Amygdala (tissue), 56 donors: ENCODE data around the gene ATXN1.
"Not testable (repeated sequence)": the region's sequence is repeated elsewhere in the genome, so short reads cannot be mapped to it uniquely, and the experiment has no call there.

Experiments
- DNase-seq, 56 donors: peaks; one replicate each; lab custom pipeline; 2025; lab: John Stamatoyannopoulos, UW

Gene ATXN1

DNA sequence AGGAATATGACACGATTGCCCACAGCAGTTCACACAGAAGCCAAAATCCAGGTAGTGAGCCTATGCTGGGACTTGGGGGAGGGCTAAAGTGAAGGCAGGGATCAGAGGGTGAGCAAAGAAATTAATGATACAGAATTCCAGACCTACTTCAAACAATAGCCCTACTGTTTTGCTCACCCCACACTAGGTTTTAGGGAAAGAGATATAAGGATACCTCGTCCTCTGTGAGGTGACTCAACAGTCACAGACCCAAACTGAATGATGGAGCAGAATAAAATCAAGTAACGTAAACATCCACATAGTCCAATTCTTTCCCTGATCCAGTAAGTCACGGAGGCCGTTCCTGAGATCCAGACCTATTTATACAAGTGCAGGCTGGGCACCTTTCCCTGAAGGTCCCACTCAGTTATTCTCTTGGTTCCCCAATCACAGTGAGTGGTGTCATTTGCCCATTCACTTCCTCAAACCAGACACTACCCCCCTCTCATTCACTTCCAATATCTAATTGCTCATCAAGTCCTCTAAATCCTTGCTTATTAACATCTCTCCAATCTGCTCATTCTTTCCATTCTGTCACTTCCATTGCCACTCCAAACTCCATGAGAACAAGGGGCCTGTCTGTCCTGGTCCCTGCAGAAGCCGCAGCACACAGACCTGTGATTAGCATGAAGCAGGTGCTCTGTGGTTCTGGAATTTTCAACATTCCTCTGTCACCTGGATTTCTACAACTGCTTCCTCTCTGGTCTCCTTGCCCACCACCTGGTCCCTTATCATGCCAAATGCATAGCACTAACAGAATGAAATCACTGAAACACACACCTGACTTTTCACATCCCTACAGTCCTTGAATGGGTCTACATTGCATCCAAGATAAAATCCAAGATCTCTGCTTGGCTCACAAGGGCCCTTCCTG is 55.9 kb downstream of the ATXN1 start:
- no peak for DNase-seq

- no peak for DNase-seq
Measured at GRCh38 chr6:16704401-16705045, 56.7 kb downstream of the ATXN1 start.

DNA sequence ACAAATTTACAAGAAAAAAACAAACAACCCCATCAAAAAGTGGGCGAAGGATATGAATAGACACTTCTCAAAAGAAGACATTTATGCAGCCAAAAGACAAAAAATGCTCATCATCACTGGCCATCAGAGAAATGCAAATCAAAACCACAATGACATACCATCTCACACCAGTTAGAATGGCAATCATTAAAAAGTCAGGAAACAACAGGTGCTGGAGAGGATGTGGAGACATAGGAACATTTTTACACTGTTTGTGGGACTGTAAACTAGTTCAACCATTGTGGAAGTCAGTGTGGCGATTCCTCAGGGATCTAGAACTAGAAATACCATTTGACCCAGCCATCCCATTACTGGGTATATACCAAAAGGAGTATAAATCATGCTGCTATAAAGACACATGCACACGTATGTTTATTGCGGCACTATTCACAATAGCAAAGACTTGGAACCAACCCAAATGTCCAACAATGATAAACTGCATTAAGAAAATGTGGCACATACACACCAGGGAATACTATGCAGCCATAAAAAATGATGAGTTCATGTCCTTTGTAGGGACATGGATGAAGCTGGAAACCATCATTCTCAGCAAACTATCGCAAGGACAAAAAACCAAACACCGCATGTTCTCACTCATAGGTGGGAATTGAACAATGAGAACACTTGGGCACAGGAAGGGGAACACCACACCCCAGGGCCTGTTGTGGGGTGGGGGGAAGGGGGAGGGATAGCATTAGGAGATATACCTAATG is 58.5 kb downstream of the ATXN1 start:
- DNase-seq, result not testable (repeated sequence)

GRCh38 chr6:16700916-16701234 is 60.4 kb downstream of the ATXN1 start:
- DNase-seq, result no peak

DNA sequence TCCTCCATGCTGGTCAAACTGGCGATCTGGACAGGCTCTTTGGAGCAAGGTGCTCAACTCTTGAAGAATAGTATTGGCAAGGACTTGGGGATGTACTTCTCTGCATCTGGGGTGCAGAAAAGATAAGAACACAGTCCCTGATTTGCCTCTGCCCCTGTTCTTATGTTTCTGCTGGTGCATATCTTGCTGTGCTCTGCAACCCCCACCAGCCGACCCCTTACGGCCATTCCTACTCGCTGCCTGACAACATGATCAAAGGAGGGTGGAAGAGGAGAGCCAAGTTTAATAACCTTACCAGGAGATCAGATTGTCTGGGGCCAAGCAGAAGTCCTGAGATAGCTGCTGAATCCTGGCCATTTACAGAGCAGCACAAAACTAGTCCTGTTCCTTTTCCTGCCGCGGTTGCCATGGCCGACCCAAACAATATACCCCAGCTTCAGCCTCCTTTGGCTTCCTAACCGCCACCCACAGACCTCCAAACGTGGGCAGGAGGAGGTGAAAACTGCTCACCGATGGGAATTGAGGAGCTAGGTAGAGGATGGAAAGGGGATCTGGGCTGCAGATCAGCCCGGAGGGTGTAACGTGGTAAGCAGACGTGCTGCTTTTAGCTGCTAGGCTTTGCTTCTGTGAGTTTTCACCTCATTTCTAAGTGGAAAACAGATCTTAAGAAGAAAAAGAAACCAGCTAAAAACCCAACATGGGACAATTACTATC is 60.9 kb downstream of the ATXN1 start:
- DNase-seq, result peak in 10 of 56 donors; percentile 11 to 44 (median 22)

DNA sequence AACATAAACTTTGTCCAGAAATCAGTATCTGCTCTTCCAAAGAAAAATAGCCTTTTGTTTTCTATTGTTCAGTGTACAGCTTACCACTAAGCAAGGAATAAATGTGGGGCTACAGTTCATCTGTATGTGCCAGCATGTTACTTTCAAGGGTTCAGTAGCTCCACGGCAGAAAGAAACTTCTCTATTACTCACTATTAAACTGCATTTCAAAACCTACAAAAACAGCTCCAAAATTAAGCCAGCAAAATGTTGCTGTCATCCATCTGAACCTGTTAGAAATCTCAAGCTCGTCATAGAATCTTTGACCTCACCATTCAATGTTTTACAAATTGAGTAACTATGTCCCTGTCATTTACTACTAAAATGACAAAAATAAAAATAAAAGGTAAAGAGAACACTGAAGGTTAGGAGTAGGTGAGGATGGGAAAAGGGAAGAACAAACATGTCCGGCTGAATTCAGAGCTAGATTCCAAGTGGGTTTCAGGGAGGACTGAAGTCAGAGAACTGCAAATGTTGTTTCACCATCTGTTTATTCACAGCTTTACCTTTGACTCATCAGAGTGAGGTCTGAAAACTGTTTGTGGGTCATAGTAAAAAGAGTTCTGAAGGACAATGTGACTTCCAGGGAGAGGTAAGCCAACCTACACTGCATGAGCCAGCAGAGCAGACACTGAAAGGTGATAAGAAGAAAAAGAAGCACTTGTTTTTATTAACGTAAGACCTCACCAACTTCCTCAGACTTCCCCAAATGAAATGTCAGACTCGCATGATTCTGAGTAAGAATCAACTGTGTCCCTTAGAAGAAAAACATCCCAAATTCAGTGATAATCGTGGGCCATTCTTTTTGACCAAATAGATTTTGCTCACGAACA is 62.0 kb downstream of the ATXN1 start:
- no peak for DNase-seq

DNA sequence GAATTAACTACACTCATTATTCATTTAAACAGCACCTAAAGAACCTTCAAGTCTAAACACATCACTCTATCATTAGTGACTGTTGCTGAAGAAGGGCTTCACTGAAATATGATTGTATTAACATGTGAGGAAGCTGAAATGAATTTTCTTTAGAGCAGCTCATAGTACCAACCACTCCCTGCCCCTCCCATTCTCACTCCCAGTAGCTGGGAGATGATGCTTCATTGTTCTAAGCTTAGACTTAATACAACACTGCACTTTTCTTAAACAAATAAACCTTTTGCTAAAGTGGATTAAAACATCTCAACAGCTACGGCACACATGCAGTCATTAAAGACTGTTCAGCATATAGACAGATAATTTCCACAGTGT is 63.1 kb downstream of the ATXN1 start:
- no peak for DNase-seq

DNA sequence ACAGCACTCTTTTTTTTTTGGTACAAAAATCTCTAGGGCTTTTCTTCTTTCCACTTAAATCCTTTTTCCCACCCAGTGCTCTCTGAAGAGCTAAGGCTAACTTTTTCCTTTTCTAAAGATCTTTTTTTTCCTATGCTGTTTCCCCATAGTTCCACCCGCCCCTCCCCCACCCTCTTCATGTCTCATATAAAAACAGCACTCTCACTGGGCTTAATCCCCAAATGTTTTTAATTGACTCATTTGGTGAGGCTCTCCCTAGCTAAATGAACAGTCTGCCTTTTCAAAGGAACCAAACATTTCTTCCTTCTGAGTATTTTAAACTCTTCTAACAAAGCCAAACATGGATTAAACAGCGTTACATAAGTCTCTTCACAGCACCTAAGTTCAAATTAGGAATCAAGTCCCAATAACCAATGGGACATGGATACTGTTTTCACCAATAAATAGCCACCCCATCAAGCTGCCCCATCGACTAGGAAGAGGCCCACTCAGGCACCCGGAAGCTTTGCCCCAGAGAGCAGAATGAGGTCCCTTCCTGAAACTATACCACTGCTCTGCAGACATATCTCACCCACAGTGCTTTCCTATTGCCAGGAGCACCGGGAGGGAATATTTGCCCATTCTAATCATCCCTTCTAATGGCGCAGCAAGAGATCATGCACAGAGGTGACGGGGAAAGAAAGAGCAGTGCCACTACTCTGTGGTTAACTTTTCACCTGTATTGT is 63.7 kb downstream of the ATXN1 start:
- no peak for DNase-seq

DNA sequence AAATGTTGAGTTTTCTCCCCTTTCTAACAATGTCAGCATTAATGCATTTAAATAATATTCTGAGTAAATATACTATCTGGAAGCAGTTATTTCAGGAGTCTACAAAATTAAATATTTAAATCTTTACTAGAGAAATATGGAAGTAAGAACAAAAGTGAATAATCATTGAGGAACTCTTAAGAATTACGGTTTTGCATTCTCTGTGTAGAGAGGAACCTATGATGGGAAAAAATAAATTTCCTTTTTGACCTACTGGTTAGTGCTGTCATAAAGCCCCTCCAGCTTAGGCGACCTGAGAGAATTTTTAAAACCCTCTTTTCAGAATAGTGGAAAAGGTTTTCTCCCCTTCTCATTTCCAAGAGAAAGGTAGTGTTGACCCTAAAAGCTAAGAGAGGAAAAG is 64.8 kb downstream of the ATXN1 start:
- no peak for DNase-seq

DNA sequence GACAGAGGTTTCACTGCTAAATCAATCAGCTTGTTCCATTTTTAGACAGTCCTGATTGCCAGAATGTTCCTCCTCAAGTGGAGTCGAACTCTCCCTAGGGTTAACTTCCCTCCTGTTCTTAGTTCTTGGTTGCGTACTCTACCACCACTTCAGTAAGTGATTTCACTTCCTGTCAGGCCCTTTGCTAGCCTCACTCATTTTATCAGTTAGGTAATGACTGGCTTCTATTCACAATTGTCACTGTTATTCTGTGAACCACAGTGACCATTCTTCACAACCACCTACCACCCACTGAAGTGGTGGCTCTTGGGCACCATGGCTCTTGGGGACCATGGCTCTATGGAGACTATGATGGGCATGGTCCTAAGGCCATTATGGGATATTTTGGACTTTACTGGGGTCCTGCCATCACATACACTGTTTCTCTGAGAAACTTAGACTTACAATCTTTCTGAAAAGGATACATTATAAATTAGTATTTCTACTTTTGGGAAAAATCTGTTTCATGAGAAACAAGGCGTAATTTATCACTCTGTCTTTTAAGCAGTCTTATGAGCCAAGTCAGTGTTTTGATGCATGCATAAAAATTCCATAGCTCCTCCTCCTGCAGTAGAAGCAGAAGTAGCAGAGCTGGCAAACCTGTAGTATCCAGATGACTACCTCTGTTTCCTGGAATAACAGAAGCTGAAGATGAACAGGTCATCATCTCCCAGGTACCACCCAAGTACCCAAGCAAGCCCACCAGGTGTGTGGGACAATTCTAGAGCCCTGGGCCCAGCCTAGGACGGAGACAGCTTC is 66.3 kb downstream of the ATXN1 start:
- DNase-seq, result no peak

GRCh38 chr6:16691324-16691723 is 69.9 kb downstream of the ATXN1 start:
- no peak for DNase-seq

DNA sequence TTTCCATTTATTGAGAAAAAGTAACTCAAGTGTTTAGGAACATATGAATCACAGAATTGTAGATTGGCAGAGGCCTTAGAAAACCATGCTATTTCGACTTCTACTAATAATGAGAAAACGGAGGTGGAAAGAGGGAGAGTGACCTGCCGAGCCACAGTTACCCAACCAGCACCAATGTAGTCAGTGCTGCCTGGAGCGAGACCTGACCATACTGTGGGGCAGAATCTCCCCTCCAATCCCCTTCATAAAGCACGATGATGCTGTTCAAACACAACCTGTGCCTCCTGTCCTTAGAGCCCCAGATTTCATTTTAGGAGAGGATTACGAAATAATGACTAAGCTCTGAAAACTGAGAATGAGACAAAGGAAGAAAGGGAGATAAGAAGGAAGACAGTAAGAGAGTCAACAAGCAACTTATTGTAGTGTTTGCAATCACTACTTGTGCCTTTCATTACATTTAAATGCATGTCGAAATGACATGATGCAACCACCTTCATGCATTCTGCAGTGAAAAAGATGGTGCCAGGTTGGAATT is 70.6 kb downstream of the ATXN1 start:
- no peak for DNase-seq

GRCh38 chr6:16689788-16690607 is 71.3 kb downstream of the ATXN1 start:
- DNase-seq, result no peak

GRCh38 chr6:16688984-16689636 is 72.2 kb downstream of the ATXN1 start:
- no peak for DNase-seq

- DNase-seq, result no peak
Measured at GRCh38 chr6:16688436-16688835, 72.8 kb downstream of the ATXN1 start.

- DNase-seq, result no peak
Measured at GRCh38 chr6:16687045-16687444, 74.2 kb downstream of the ATXN1 start.
